PC-3 (cell line): ENCODE data around the gene IL1B. TPM values are rescaled to one million over a fixed set of nuclear protein-coding genes. Genes with fewer than 3 reads are reported as not detected.
A peak's percentile ranks its signal among the peaks of the same experiment; 100 is the strongest.

Experiments used
- ATAC-seq: fragments of 200-7000 bp; cut with Tn5 transposase; 2 replicates; pipeline ENCODE4 v1.9.1; 2020; ENCODE audit warnings: mild to moderate bottlenecking, moderate library complexity
- BruUV-seq: library from RNA; stranded (reverse); fragments of 400-500 nt; replicated peaks from 2 replicates; lab custom pipeline; 2021; lab: Mats Ljungman, UMichigan
- CTCF ChIA-PET: fragments of 300-600 bp; sonication (Branson Sonifier 250); formaldehyde crosslinking; loops from one replicate; lab custom pipeline; 2022; ENCODE audit warnings: antibody characterized with exemption; lab: Charles Lee
- POLR2A ChIA-PET: fragments of 300-600 bp; sonication (Branson Sonifier 250); formaldehyde crosslinking; loops from one replicate; lab custom pipeline; 2022; ENCODE audit warnings: antibody characterized with exemption; ENCODE audit not compliant: unreplicated experiment; lab: Charles Lee
- DNase-seq: peaks from one replicate; pipeline ENCODE4 v3.0.0-alpha.2; 2015
- H2AFZ ChIP-seq: fragments of 300-600 bp; sonication (generic); 2 replicates; pipeline ENCODE4 v1.6.0; 2016; ENCODE audit warnings: antibody characterized with exemption, low read length
- H3F3A ChIP-seq: fragments of 300-600 bp; sonication (generic); one replicate; pipeline ENCODE4 v1.6.0; 2017; ENCODE audit warnings: antibody characterized with exemption, low read length, control low read depth, mild to moderate bottlenecking; ENCODE audit not compliant: unreplicated experiment
- H3K27ac ChIP-seq: fragments of 300-600 bp; sonication (generic); 2 replicates; pipeline ENCODE4 v1.5.1; 2016; ENCODE audit warnings: mild to moderate bottlenecking, low read length
- H3K27me3 ChIP-seq: fragments of 300-600 bp; sonication (generic); 2 replicates; pipeline ENCODE4 v1.6.1; 2016; ENCODE audit warnings: low read length, mixed read lengths
- H3K36me3 ChIP-seq: fragments of 300-600 bp; sonication (generic); 2 replicates; pipeline ENCODE4 v1.6.1; 2016; ENCODE audit warnings: low read depth, mixed run types, low read length, mixed read lengths
- H3K4me1 ChIP-seq: fragments of 300-600 bp; sonication (generic); 2 replicates; pipeline ENCODE4 v1.5.1; 2016; ENCODE audit warnings: low read length; ENCODE audit not compliant: insufficient read depth
- H3K4me2 ChIP-seq: fragments of 300-600 bp; sonication (generic); 2 replicates; pipeline ENCODE4 v1.6.0; 2016; ENCODE audit warnings: low read length
- H3K4me3 ChIP-seq: fragments of 300-600 bp; sonication (generic); 2 replicates; pipeline ENCODE4 v1.5.1; 2016; ENCODE audit warnings: mild to moderate bottlenecking, low read length, mixed read lengths
- H3K79me2 ChIP-seq: fragments of 300-600 bp; sonication (generic); 2 replicates; pipeline ENCODE4 v1.6.1; 2017; ENCODE audit warnings: low read length, mixed read lengths
- H3K9ac ChIP-seq: fragments of 300-600 bp; sonication (generic); 2 replicates; pipeline ENCODE4 v1.6.0; 2016; ENCODE audit warnings: mild to moderate bottlenecking, low read length
- H3K9me2 ChIP-seq: fragments of 300-600 bp; sonication (generic); replicated peaks from 2 replicates; pipeline ENCODE4 v1.6.1; 2016; ENCODE audit warnings: mixed run types, low read length, mixed read lengths
- H3K9me3 ChIP-seq: fragments of 300-600 bp; sonication (generic); 2 replicates; pipeline ENCODE4 v1.6.1; 2016; ENCODE audit warnings: low read length, mixed read lengths
- H4K20me1 ChIP-seq: fragments of 300-600 bp; sonication (generic); 2 replicates; pipeline ENCODE4 v1.6.1; 2016; ENCODE audit warnings: low read length, mixed read lengths
- CTCF ChIP-seq: fragments of 300-600 bp; sonication (generic); conservative IDR thresholded peaks from 2 replicates; pipeline ENCODE4 v1.5.1; 2017; ENCODE audit warnings: antibody characterized with exemption, low read depth, mild to moderate bottlenecking, low read length
- EZH2 ChIP-seq: fragments of 300-600 bp; sonication (generic); IDR thresholded peaks from one replicate; pipeline ENCODE4 v1.6.1; 2017; ENCODE audit warnings: antibody characterized with exemption, mild to moderate bottlenecking, low read length; ENCODE audit not compliant: unreplicated experiment
- EZH2phosphoT487 ChIP-seq: fragments of 300-600 bp; sonication (generic); IDR thresholded peaks from 2 replicates; pipeline ENCODE4 v1.6.1; 2018; ENCODE audit warnings: mild to moderate bottlenecking, antibody characterized with exemption, low read length, borderline replicate concordance
- intact Hi-C: fragments of 100-400 bp; cut with micrococcal nuclease; formaldehyde crosslinking; loops from 2 replicates; pipeline ENCODE4 v1.9.0; 2023
- total RNA-seq: library from RNA; depleted of rRNA; stranded (reverse); fragments of >200 nt; gene quantifications from 2 replicates; pipeline ENCODE4 v1.2.3, GENCODE V29; 2014

Gene IL1B
- total RNA-seq, 1 experiment from 2014 or later: 67.5 TPM

- intact Hi-C loops: no loop called here
- H3K27me3 ChIP-seq: no peaks in the 10 kb centered on the region
- H4K20me1 ChIP-seq: no peaks in the 10 kb centered on the region
- H3K4me2 ChIP-seq: no peak overlapping the region
- H3K36me3 ChIP-seq: no peaks in the 10 kb centered on the region
- no peaks in the 10 kb centered on the region for H3K9me2 ChIP-seq
- no peak overlapping the region for H2AFZ ChIP-seq
- no peaks in the 10 kb centered on the region for H3K9me3 ChIP-seq
- ChIA-PET POLR2A (no interaction called here), CTCF (no interaction called here)
- H3K27ac ChIP-seq: no peak overlapping the region
- BruUV-seq: no TSS peak
- peaks cover 26% of the 10 kb centered on the region for H3K4me1 ChIP-seq
- H3K9ac ChIP-seq: no peak overlapping the region
- H3F3A ChIP-seq: peaks cover 2% of the 10 kb centered on the region
- ATAC-seq: no peak
- no peaks in the 10 kb centered on the region for H3K79me2 ChIP-seq
- no peak for DNase-seq
- TF ChIP-seq EZH2phosphoT487 (no peak), EZH2 (no peak), CTCF (no peak)
- no peak overlapping the region for H3K4me3 ChIP-seq
Measured at GRCh38 chr2:112841295-112842044, 4.9 kb upstream of the IL1B start.

GRCh38 chr2:112840068-112840445 is 3.5 kb upstream of the IL1B start:
- H3K9ac ChIP-seq: peak overlapping the region; percentile 29; the same call in 1 of the 2 replicates
- BruUV-seq: no TSS peak
- no peaks in the 10 kb centered on the region for H3K36me3 ChIP-seq
- CTCF ChIA-PET: no interaction called here
- no peak for TF ChIP-seq EZH2
- TF ChIP-seq EZH2phosphoT487: no peak
- no peak for TF ChIP-seq CTCF
- peaks cover 7% of the 10 kb centered on the region for H3F3A ChIP-seq
- DNase-seq (peak; percentile 66), ATAC-seq (peak; percentile 16; the same call in 1 of the 2 replicates)
- H3K27ac ChIP-seq: peak overlapping the region; percentile 77
- H3K27me3 ChIP-seq: no peaks in the 10 kb centered on the region
- peaks cover 14% of the 10 kb centered on the region for H3K79me2 ChIP-seq
- H3K4me2 ChIP-seq: peak overlapping the region; percentile 47
- H4K20me1 ChIP-seq: no peaks in the 10 kb centered on the region
- intact Hi-C loops: no loop called here
- no peak overlapping the region for H3K4me3 ChIP-seq
- POLR2A ChIA-PET: no interaction called here
- peaks cover 40% of the 10 kb centered on the region for H3K4me1 ChIP-seq
- no peaks in the 10 kb centered on the region for H3K9me2 ChIP-seq
- no peaks in the 10 kb centered on the region for H3K9me3 ChIP-seq
- no peak overlapping the region for H2AFZ ChIP-seq
